Spleen (tissue), 7 donors: ENCODE data around the gene S100A3.
"Not testable (repeated sequence)": the region's sequence is repeated elsewhere in the genome, so short reads cannot be mapped to it uniquely, and the experiment has no call there.

Experiments used
- CTCF ChIP-seq, 11 experiments: fragments of 200-600 bp in 7 of 11; fragments of 450-650 bp in 4 of 11; sonication (generic) in 4 of 11; IDR thresholded peaks in 8 of 11; conservative IDR thresholded peaks in 3 of 11; 1 replicate in 7 of 11; 2 replicates in 4 of 11; pipeline versions ENCODE4 v1.4.0 to v1.8.0; 2016 to 2021; ENCODE audit warnings: antibody characterized with exemption in 11 of 11, inconsistent platforms in 4 of 11, mild to moderate bottlenecking in 1 of 11
- POLR2AphosphoS5 ChIP-seq, 3 donors: sonication (generic); formaldehyde crosslinking; IDR thresholded peaks; one replicate each; pipeline ENCODE4 v1.5.1; 2017; ENCODE audit warnings: antibody characterized with exemption in 3 of 3
- donor health status: DM: no; HTN: no; CAD: no; lungs with moderate emphysema.
- donor health status: DM: no; HTN: no; CAD: no.
- donor health status: DM: no; HTN: no; CAD: no.

GRCh38 chr1:153575081-153575491 lies 26.0 kb upstream of the S100A3 start:
- TF ChIP-seq CTCF (IDR thresholded peaks at IDR 0.05 in 8 of 11, conservative IDR thresholded peaks at IDR 0.05 in 3 of 11); POLR2AphosphoS5 (IDR thresholded peaks at IDR 0.05): not testable (repeated sequence)
